Renal cortical epithelial cell (primary cell): ENCODE data around the gene ARTN. TPM values are rescaled to one million over a fixed set of nuclear protein-coding genes. Genes with fewer than 3 reads are reported as not detected.

Source experiments
- DNase-seq: peaks from one replicate; pipeline ENCODE4 v3.0.0-alpha.2; 2011; ENCODE audit warnings: low read depth
- total RNA-seq: library from RNA; depleted of rRNA; stranded (reverse); fragments of >200 nt; gene quantifications from 2 replicates; pipeline ENCODE4 v1.2.3, GENCODE V29; 2014

The ARTN gene
- total RNA-seq, 1 donor from 2014 or later = 0.40 TPM

DNA sequence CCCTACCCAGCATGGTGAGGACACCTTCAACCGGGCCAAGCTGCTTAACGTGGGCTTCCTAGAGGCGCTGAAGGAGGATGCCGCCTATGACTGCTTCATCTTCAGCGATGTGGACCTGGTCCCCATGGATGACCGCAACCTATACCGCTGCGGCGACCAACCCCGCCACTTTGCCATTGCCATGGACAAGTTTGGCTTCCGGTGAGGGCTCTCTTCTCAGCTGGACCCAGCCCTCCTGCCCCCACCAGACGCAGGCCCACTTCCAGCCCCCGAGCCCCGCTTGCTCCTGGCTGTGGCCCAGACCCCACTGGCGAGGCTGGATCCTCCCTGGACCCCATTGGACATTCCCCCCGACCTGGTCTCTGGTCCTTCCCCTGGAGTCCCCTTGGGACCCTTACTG, 51.3 kb downstream of the ARTN start:
- no peak for DNase-seq

DNA sequence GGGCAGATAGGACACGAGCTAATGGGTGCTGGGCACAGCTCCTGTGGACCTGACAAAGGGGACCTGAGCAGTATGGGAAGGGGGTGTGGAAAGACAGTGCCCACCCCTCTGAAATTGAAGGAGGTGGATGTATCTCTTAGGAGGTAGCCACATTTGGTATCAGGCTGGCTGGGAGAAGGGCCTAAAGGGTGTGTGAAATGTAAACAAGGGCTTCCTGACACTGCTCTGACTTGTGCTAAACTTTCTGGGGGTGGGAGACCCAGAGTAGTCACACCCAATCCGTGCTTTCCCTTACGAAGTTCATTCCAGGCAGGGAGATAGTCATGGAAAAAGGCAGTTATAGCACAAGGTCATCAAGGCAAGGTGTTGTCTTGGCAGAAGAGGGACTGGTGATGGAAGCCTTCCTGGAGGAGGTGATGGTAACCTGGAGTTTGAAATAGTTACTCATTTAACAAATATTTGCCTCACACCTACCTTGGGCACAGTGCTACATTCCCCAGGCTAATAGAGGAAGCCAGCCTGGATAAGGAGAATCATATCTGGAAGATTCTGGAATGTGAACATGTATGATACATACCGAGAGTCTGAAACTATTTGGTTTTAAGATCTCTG, 52.5 kb downstream of the ARTN start:
- no peak for DNase-seq

DNA sequence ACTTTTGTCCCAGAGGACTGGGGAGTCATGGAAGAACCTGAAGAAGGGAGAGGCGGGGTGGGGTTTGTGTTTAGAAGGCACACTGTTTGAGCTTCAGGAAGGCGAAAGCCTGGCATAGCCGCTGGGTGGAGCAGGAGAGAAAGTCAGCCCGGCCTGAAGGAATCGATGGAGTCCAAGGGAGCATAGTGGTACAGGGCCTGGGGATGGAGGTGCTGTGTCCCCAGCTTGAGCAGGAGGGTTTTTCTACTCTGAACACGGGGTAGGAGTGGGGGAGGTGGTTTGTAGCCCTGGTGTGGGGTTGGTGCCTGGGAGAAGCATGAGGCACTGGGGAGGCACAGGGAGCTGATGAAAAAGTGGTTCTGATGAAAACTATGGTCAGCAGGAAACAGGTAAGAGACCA, 53.1 kb downstream of the ARTN start:
- no peak for DNase-seq

Other genes starting within 250 kb of the ARTN start
- gene ST3GAL3, start 226.3 kb upstream of the ARTN start, total RNA-seq = 8.0 and 16.5 TPM in 2 replicates
- gene IPO13, start 13.1 kb downstream of the ARTN start, total RNA-seq = 12.5 and 41.1 TPM in 2 replicates
- gene DPH2, start 36.2 kb downstream of the ARTN start, total RNA-seq = 21.5 and 22.8 TPM in 2 replicates
- 69.4 and 178 TPM in 2 replicates for gene ATP6V0B, start 41.2 kb downstream of the ARTN start, total RNA-seq
- 36.8 and 65.8 TPM in 2 replicates for gene B4GALT2, start 45.4 kb downstream of the ARTN start, total RNA-seq
- 6.3 and 6.5 TPM in 2 replicates for gene CCDC24, start 57.8 kb downstream of the ARTN start, total RNA-seq
- gene SLC6A9, start 97.7 kb downstream of the ARTN start, total RNA-seq = 2.8 and 5.0 TPM in 2 replicates
- gene KLF17, start 185.0 kb downstream of the ARTN start, total RNA-seq = not detected in 2 replicates
- gene KLF18, start 207.8 kb downstream of the ARTN start, total RNA-seq = not detected in 2 replicates